Measurements from ENCODE around the gene HEXIM2. TPM values are rescaled to one million over a fixed set of nuclear protein-coding genes. Genes with fewer than 3 reads are reported as not detected.

Gene HEXIM2
- total and polyA plus RNA-seq, 2 of the 13 experiments (the other 11 are each of a cell fraction or from before 2014, with no cell fraction given) = 27.1 to 32.4 TPM

GRCh38 chr17:45123930-45124796, 37.5 kb upstream of the HEXIM2 start (continued):
- TF ChIP-seq MAFG (CRISPR knock-in tag; IDR thresholded peaks at IDR 0.05) (no peak), ZFP36L2 (CRISPR knock-in tag; IDR thresholded peaks at IDR 0.05) (no peak), HBP1 (CRISPR knock-in tag; IDR thresholded peaks at IDR 0.05; ENCODE audit: low read depth) (no peak), ATF7 (IDR thresholded peaks at IDR 0.05) (no peak), ATF7 (CRISPR knock-in tag; IDR thresholded peaks at IDR 0.05) (peak; percentile 37; the same call in 1 of the 2 replicates), CBX2 (IDR thresholded peaks at IDR 0.05; ENCODE audit: low read depth, low read length) (no peak), CBX2 (CRISPR knock-in tag; IDR thresholded peaks at IDR 0.05; ENCODE audit: low read depth) (no peak), SCMH1 (CRISPR knock-in tag; IDR thresholded peaks at IDR 0.05; ENCODE audit: borderline replicate concordance) (no peak), MAFK (conservative IDR thresholded peaks at IDR 0.05 in 1 of 2, IDR thresholded peaks at IDR 0.05 in 1 of 2; ENCODE audit: low read length in 2 of 2) (no peak), ZNF883 (CRISPR knock-in tag; IDR thresholded peaks at IDR 0.05; ENCODE audit: not compliant biosample characterization) (peak; percentile 74), ZNF468 (CRISPR knock-in tag; IDR thresholded peaks at IDR 0.05) (no peak), ZFAT (CRISPR knock-in tag; conservative IDR thresholded peaks at IDR 0.05) (no peak), ZNF562 (CRISPR knock-in tag; IDR thresholded peaks at IDR 0.05; ENCODE audit: borderline replicate concordance) (no peak), MIER3 (CRISPR knock-in tag; IDR thresholded peaks at IDR 0.05; ENCODE audit: borderline replicate concordance) (no peak), MLXIP (CRISPR knock-in tag; IDR thresholded peaks at IDR 0.05; ENCODE audit: borderline replicate concordance) (no peak), NCOA5 (CRISPR knock-in tag; IDR thresholded peaks at IDR 0.05) (no peak), SMARCE1 (IDR thresholded peaks at IDR 0.05; ENCODE audit: borderline replicate concordance) (no peak), ZNF292 (CRISPR knock-in tag; IDR thresholded peaks at IDR 0.05; ENCODE audit: borderline replicate concordance, low read depth) (peak; percentile 33; the same call in 1 of the 2 replicates), ARNT2 (CRISPR knock-in tag; IDR thresholded peaks at IDR 0.05; ENCODE audit: low read depth) (peak; percentile 42; the same call in 1 of the 2 replicates), KAT2B (IDR thresholded peaks at IDR 0.05; ENCODE audit: borderline replicate concordance, low read depth, low read length) (no peak), ZNF274 (CRISPR knock-in tag; IDR thresholded peaks at IDR 0.05) (peak; percentile 91)
- TF ChIP-seq, protein P1, sequence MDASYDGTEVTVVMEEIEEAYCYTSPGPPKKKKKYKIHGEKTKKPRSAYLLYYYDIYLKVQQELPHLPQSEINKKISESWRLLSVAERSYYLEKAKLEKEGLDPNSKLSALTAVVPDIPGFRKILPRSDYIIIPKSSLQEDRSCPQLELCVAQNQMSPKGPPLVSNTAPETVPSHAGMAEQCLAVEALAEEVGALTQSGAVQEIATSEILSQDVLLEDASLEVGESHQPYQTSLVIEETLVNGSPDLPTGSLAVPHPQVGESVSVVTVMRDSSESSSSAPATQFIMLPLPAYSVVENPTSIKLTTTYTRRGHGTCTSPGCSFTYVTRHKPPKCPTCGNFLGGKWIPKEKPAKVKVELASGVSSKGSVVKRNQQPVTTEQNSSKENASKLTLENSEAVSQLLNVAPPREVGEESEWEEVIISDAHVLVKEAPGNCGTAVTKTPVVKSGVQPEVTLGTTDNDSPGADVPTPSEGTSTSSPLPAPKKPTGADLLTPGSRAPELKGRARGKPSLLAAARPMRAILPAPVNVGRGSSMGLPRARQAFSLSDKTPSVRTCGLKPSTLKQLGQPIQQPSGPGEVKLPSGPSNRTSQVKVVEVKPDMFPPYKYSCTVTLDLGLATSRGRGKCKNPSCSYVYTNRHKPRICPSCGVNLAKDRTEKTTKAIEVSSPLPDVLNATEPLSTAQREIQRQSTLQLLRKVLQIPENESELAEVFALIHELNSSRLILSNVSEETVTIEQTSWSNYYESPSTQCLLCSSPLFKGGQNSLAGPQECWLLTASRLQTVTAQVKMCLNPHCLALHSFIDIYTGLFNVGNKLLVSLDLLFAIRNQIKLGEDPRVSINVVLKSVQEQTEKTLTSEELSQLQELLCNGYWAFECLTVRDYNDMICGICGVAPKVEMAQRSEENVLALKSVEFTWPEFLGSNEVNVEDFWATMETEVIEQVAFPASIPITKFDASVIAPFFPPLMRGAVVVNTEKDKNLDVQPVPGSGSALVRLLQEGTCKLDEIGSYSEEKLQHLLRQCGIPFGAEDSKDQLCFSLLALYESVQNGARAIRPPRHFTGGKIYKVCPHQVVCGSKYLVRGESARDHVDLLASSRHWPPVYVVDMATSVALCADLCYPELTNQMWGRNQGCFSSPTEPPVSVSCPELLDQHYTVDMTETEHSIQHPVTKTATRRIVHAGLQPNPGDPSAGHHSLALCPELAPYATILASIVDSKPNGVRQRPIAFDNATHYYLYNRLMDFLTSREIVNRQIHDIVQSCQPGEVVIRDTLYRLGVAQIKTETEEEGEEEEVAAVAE (CRISPR knock-in tag; IDR thresholded peaks at IDR 0.05; ENCODE audit: borderline replicate concordance) = no peak; the same call in 1 of the 2 replicates
